ENCODE data around the gene FHOD1. TPM values are rescaled to one million over a fixed set of nuclear protein-coding genes. Genes with fewer than 3 reads are reported as not detected.

FHOD1 gene
- total and polyA plus RNA-seq, 12 donors: 16.6 to 148 (median 45.5) TPM

DNA sequence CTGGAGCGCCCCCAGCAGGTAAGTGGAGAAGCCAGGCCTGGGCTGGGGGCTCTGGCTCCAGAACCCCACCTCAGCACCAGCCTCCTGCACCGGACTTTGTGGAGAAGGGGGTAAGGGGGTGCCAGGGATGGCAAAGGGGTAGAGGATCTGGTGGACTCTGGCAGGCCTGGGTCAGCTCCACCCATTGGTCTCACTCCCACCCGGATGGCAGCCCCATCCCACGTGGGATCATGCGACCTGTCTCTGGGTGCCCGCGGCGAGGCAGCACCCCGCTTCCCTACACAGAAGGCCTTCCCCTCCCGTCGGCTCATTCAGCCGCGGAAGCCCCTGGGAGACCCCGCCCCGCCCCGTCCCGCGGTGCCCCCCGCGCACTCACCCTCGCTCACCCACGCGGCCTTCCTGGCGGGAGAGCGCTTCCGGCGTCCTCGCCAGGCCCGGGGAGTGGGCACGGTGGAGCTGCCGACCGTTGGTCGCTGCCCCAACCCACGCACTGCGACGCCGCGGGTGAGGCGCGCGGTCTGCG is 31.6 kb upstream of the FHOD1 start:
- WGBS, 4 donors: 3 to 7% (median 4%) methylated on average over 13 to 42 of the region's 42 CpGs
- DNase-seq: peak in 2 of 7 donors; percentile 30 to 32
- intact Hi-C loops (cut with DNase I): no loop called here

DNA sequence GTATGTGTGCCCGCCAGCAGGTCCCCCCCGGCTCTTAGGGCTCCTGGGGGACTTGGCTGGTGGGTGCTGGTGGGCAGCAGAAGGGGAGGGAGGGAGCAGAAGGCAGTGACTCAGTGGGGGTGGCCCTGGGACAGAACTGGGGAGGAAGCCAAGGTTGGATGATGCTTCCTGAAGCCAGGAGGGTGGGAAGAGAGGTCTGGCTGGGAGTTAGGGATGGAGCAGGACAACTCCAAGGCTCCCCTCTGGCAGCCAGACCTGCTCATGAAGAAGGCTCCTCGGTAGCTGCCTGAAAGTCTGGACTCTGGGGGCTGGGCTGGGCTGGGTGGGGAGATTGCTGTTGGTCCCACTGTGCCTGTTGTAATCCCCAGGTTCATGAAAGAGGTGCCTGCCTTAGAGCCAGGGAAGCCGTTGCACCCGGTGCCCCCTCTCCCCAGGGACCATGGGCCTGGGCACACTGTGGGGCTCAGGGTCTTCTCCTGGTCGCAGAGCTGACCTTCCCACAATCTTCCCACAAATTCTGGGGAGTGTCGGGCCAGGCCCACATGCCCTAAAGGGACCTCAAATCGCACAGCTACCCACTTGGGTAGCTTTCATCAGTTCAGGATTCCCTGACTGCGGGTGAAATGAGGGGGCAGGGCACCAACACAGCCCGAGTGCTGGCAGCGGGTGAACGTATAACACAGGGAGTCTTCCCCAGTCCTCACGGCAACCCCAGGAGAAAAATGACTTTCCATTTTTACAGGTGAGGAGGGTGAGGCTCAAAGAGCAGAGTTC is 30.9 kb upstream of the FHOD1 start:
- peak overlapping the region; percentile 11 to 90 (median 79) for H3K27ac ChIP-seq
- 49 to 60% (median 54%) methylated on average over 3 to 13 of the region's 13 CpGs for WGBS, 4 donors
- intact Hi-C loops (cut with DNase I): no loop called here
- DNase-seq: peak; percentile 70 to 82 (median 75)
- H3K4me3 ChIP-seq: peak overlapping the region in 1 of 4 donors; percentile 66
- no peaks in the 10 kb centered on the region for H3K9me3 ChIP-seq (replicated peaks in 1 of 3)
- no peaks in the 10 kb centered on the region for H3K27me3 ChIP-seq
- TF ChIP-seq, protein P1, sequence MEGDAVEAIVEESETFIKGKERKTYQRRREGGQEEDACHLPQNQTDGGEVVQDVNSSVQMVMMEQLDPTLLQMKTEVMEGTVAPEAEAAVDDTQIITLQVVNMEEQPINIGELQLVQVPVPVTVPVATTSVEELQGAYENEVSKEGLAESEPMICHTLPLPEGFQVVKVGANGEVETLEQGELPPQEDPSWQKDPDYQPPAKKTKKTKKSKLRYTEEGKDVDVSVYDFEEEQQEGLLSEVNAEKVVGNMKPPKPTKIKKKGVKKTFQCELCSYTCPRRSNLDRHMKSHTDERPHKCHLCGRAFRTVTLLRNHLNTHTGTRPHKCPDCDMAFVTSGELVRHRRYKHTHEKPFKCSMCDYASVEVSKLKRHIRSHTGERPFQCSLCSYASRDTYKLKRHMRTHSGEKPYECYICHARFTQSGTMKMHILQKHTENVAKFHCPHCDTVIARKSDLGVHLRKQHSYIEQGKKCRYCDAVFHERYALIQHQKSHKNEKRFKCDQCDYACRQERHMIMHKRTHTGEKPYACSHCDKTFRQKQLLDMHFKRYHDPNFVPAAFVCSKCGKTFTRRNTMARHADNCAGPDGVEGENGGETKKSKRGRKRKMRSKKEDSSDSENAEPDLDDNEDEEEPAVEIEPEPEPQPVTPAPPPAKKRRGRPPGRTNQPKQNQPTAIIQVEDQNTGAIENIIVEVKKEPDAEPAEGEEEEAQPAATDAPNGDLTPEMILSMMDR (IDR thresholded peaks at IDR 0.05): no peak
- TF ChIP-seq POLR2A (IDR thresholded peaks at IDR 0.05): peak in 1 of 2 donors; percentile 10
- peaks cover 16 to 30% of the 10 kb centered on the region in 2 donors for H3K4me1 ChIP-seq (replicated peaks in 1 of 2)
- H3K36me3 ChIP-seq (replicated peaks in 1 of 2): no peaks in the 10 kb centered on the region

More for the DNA sequence above, 31.6 kb upstream of the FHOD1 start:
- Histone ChIP-seq H3K36me3 (replicated peaks in 1 of 2) (no peaks in the 10 kb centered on the region), H3K27me3 (no peaks in the 10 kb centered on the region), H3K4me3 (peak overlapping the region in 1 of 4 donors; percentile 66), H3K27ac (peak overlapping the region in 3 of 5 donors; percentile 79 to 90 (median 83)), H3K9me3 (replicated peaks in 1 of 3) (no peaks in the 10 kb centered on the region), H3K4me1 (replicated peaks in 1 of 2) (peaks cover 16 to 30% of the 10 kb centered on the region in 2 donors)
- no peak for TF ChIP-seq POLR2A (IDR thresholded peaks at IDR 0.05)
- TF ChIP-seq, protein P1 (IDR thresholded peaks at IDR 0.05): no peak

DNA sequence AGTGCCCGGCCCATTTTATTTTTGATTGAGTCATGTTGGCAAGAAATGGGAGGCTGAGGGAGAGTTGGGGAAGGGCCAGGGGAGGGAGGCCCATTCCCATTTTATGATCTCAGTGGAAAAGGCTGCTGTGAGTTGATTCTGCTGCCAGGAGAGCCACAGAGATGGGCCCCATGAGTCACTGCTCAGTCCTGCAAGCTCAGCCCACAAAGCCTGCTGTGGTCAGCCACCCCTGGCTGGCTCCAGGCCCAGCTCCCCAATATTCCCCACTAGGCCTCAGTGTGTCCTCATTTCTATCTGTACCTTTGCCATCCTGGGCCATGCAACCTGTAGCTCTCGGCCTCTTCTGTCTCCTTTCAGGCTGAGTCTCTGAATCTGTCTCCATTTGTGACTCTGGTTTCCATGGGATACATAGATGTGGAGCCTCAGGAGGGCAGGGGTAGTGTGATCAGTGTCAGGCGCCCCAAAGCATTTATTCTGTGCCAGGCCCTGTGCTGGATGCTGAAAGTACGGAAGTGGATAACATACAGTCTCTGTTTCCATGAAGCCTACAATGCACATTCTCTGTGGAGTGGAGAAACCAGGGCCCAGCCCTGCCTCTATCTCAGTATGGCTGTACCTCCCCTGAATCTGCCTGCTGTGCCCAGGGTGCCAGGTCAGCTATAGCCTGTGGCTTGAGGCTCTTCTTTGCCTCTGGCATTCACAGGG is 30.2 kb upstream of the FHOD1 start:
- TF ChIP-seq POLR2A (IDR thresholded peaks at IDR 0.05): peak in 1 of 2 donors; percentile 41
- TF ChIP-seq, protein P1 (IDR thresholded peaks at IDR 0.05): no peak
- intact Hi-C loops (cut with DNase I): no loop called here
- H3K4me1 ChIP-seq (replicated peaks in 1 of 2): peaks cover 16 to 30% of the 10 kb centered on the region in 2 donors
- peak; percentile 79 to 94 (median 92) for DNase-seq
- no peaks in the 10 kb centered on the region for H3K27me3 ChIP-seq
- no peaks in the 10 kb centered on the region for H3K36me3 ChIP-seq (replicated peaks in 1 of 2)
- 59 to 91% (median 66%) methylated on average over 3 to 4 of the region's 4 CpGs for WGBS, 4 donors
- no peak overlapping the region for H3K4me3 ChIP-seq
- peak overlapping the region; percentile 11 to 90 (median 79) for H3K27ac ChIP-seq
- no peaks in the 10 kb centered on the region for H3K9me3 ChIP-seq (replicated peaks in 1 of 3)

DNA sequence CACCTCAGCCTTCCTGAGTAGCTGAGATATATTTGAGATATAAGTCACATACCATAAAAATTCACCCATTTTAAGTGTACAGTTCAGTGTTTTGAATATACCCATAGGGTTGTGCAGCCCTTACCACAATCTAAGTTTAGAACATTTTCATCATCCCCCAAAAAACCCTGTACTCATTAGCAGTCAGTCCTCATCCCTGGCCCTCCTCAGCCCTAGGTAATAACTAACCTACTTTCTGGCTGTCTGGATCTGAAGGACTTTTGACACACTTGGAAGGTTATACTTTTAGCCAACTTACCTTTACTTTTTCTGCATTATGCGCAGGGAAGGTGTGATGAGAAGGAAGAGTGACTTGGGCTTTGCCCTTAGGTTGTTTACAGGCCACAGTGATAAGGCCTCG is 28.0 kb upstream of the FHOD1 start:
- DNase-seq: no peak
- intact Hi-C loops (cut with DNase I): no loop called here
- Histone ChIP-seq H3K4me1 (replicated peaks in 1 of 2) (peaks cover 16 to 30% of the 10 kb centered on the region in 2 donors), H3K36me3 (replicated peaks in 1 of 2) (no peaks in the 10 kb centered on the region), H3K9me3 (replicated peaks in 1 of 3) (no peaks in the 10 kb centered on the region), H3K4me3 (no peak overlapping the region), H3K27me3 (no peaks in the 10 kb centered on the region), H3K27ac (no peak overlapping the region)
- no peak for TF ChIP-seq POLR2A (IDR thresholded peaks at IDR 0.05)
- TF ChIP-seq, protein P1 (IDR thresholded peaks at IDR 0.05): no peak
- WGBS, 4 donors: 80 to 93% (median 90%) methylated on average over 2 of the region's 2 CpGs
